NB4 (cell line): Measurements from ENCODE around the gene TSHZ2.
"Not testable (repeated sequence)": the region's sequence is repeated elsewhere in the genome, so short reads cannot be mapped to it uniquely, and the experiment has no call there.

Experiments
- DNase-seq: peaks from one replicate; pipeline ENCODE4 v3.0.0; 2010; ENCODE audit warnings: low read depth
- H3K4me3 ChIP-seq: one replicate; pipeline ENCODE4 v1.5.1; 2011; ENCODE audit warnings: mild to moderate bottlenecking, low read depth, low read length, moderate library complexity
- MYC ChIP-seq: IDR thresholded peaks from 2 replicates; pipeline ENCODE4 v1.6.1; 2011; ENCODE audit warnings: low read depth, low read length
- POLR2A ChIP-seq: IDR thresholded peaks from 2 replicates; pipeline ENCODE4 v1.6.1; 2011; ENCODE audit warnings: mild to moderate bottlenecking; ENCODE audit not compliant: insufficient read length; ENCODE audit errors: extremely low read depth
- TF ChIP-seq, protein P1 (sequence below): IDR thresholded peaks from one replicate; pipeline ENCODE4 v1.5.1; 2012; ENCODE audit warnings: low read depth, low read length
- TF ChIP-seq, protein P2 (sequence below): IDR thresholded peaks from 2 replicates; pipeline ENCODE4 v1.6.1; 2011; ENCODE audit warnings: low read depth, low read length

Gene TSHZ2

DNA sequence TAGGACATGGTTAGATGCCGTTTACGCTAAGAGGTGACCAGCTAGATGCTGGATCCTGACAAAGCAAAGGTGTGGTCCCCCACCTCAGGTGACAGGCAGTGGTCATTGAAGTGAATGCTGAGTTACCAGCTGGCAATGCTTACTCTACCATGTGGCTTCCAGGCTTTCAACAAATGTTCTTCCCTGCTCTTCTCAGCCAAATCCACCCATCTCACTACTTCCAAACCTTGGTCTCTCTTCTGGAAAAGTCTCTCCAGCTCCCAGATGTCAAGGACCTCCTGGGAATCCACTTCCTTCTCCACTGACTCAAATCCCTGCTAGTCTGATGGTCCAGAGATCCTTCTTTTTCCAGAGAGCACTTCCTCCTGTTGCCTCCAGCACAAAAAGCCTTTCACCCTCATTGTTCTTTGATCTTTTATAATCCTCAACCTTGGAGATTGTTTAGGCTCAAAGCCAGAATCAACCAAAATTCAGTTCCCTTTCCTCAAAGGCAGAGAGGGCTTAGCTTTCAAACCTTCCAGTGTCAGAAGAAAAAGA is 393.4 kb downstream of the TSHZ2 start:
- no peak for DNase-seq
- TF ChIP-seq, protein P1, sequence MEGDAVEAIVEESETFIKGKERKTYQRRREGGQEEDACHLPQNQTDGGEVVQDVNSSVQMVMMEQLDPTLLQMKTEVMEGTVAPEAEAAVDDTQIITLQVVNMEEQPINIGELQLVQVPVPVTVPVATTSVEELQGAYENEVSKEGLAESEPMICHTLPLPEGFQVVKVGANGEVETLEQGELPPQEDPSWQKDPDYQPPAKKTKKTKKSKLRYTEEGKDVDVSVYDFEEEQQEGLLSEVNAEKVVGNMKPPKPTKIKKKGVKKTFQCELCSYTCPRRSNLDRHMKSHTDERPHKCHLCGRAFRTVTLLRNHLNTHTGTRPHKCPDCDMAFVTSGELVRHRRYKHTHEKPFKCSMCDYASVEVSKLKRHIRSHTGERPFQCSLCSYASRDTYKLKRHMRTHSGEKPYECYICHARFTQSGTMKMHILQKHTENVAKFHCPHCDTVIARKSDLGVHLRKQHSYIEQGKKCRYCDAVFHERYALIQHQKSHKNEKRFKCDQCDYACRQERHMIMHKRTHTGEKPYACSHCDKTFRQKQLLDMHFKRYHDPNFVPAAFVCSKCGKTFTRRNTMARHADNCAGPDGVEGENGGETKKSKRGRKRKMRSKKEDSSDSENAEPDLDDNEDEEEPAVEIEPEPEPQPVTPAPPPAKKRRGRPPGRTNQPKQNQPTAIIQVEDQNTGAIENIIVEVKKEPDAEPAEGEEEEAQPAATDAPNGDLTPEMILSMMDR, result no peak
- TF ChIP-seq MYC (no peak), POLR2A (no peak)
- TF ChIP-seq, protein P2, sequence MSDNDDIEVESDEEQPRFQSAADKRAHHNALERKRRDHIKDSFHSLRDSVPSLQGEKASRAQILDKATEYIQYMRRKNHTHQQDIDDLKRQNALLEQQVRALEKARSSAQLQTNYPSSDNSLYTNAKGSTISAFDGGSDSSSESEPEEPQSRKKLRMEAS, result no peak
- no peak overlapping the region for H3K4me3 ChIP-seq

DNA sequence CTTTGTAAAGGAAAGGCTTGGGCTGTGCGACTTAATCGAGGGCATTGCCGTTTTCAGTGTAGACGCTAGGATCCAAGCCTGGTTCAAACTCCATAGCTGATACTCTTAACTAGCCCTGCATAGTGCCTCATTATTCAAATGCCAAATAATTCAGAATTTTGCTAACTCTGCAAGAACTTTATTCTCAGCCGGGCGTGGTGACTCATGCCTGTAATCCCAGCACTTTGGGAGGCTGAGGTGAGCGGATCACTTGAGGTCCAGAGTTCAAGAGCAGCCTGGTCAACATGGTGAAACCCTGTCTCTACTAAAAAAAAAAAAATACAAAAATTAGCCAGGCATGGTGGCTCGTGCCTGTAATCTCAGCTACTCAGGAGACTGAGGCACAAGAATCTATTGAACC is 394.8 kb downstream of the TSHZ2 start:
- DNase-seq, H3K4me3 ChIP-seq: not testable (repeated sequence)

DNA sequence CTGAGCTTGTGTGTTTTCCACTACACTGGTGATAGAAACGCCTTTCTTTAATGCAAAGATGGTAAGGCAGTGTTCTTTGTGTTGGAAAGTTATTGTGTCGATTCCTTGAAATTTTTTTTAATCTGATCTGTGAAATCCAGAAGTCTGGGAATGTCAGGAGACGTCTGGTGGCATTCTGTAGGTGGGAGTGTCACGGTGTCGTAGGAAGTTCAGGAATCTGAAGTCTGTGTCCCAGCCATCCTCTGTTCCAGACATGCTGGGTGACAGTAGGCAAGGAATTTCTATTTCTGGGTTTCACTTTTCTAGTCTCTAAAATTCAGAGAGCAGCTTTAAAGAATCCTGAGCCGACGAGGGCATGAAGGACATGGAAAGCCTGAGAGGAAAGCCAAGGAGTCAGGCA is 397.7 kb downstream of the TSHZ2 start:
- no peak overlapping the region for H3K4me3 ChIP-seq
- DNase-seq, result no peak
- no peak for TF ChIP-seq POLR2A

DNA sequence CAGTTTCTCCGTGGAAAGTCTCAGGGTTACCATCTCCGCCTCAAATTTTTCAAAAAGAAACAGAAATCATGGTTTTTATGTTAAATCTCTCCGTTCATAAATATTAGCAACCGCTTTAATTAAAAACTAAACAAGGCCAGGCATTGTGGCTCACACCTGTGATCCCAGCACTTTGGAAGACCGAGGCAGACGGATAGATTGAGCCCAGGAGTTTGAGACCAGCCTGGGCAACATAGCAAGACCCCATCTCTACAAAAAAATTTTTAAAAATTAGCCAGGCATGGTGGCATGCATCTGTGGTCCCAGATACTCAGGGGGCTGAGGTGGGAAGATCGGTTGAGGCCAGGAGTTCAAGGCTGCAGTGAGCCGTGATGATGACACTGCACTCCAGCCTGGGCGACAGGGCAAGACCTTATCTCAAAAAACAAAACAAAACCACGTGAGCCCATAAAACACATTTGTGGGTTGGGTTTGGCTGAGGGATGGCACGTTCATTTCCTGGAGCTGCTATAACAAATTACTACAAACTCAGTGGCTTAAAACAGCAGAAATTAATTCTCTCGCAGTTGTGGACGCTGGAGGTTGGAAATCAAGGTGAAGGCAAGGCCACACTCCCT is 398.3 kb downstream of the TSHZ2 start:
- TF ChIP-seq, protein P2, result no peak
- TF ChIP-seq, protein P1, result no peak
- TF ChIP-seq POLR2A, result no peak
- no peak for TF ChIP-seq MYC
- DNase-seq, result no peak
- no peak overlapping the region for H3K4me3 ChIP-seq

DNA sequence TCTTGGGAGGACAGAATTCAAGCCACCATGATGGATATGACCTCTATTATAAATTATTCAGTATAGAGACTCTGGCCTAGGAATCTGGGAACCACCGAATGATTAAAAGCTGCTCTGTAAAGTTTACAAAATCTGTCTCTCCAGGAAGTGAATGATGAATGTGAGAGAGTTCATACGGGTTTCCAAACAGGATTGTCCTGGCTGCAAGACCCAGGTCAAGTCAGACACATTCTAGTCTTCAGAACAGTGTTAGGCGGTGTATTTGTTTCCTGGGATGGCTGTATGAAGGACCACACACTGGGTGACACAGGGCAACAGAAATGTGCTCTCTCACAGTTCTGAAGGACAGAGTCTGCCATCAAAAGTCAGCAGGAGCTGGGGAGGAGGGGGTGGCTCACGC is 399.1 kb downstream of the TSHZ2 start:
- no peak for DNase-seq
- no peak overlapping the region for H3K4me3 ChIP-seq
- TF ChIP-seq, protein P2, result no peak
- TF ChIP-seq MYC, result no peak
- TF ChIP-seq POLR2A, result no peak
- TF ChIP-seq, protein P1, result no peak

DNA sequence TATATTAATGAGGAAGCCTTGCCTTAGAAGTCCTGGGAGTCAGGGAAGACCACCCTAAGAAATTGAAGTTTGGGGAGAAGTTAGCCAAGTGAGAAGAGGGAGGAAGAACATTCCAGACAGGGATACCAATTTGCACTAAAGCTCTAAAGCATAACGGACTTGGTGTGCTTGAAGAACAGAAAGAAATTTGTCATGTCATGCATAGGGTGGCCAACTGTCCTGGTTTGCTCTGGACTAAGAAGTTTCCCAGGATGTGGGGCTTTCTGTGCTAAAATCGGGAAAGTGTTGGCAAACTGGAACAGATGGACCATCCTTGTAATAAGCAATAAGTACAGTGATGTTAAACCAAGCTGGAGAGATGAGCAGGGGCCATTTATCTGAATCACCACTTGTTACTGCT is 403.9 kb downstream of the TSHZ2 start:
- H3K4me3 ChIP-seq, result no peak overlapping the region
- no peak for DNase-seq

More for the DNA sequence above, 403.9 kb downstream of the TSHZ2 start:
- TF ChIP-seq, protein P1, result no peak
- TF ChIP-seq, protein P2, result no peak
- TF ChIP-seq MYC (no peak), POLR2A (no peak)
